Hepatocyte (in vitro differentiated cells): Measurements from ENCODE around the gene UMAD1. TPM values are rescaled to one million over a fixed set of nuclear protein-coding genes. Genes with fewer than 3 reads are reported as not detected.

Source experiments
- DNase-seq: peaks from one replicate; pipeline ENCODE4 v3.0.0-alpha.2; 2016; ENCODE audit warnings: low spot score
- H2AFZ ChIP-seq: fragments of 200-600 bp; sonication (generic); 2 replicates; pipeline ENCODE4 v1.6.0; 2016; ENCODE audit warnings: antibody characterized with exemption, mild to moderate bottlenecking
- H3K27ac ChIP-seq: fragments of 200-600 bp; sonication (generic); 2 replicates; pipeline ENCODE4 v1.5.1; 2016; ENCODE audit warnings: mild to moderate bottlenecking
- H3K27me3 ChIP-seq: fragments of 200-600 bp; sonication (generic); 2 replicates; pipeline ENCODE4 v1.6.1; 2016
- H3K36me3 ChIP-seq: fragments of 200-600 bp; sonication (generic); replicated peaks from 2 replicates; pipeline ENCODE4 v1.5.1; 2016; ENCODE audit warnings: low read depth; ENCODE audit not compliant: insufficient read depth
- H3K4me1 ChIP-seq: fragments of 200-600 bp; sonication (generic); 2 replicates; pipeline ENCODE4 v1.5.1; 2016; ENCODE audit warnings: mild to moderate bottlenecking, moderate library complexity; ENCODE audit not compliant: insufficient read depth
- H3K4me2 ChIP-seq: fragments of 200-600 bp; sonication (generic); 2 replicates; pipeline ENCODE4 v1.6.0; 2016
- H3K4me3 ChIP-seq: fragments of 200-600 bp; sonication (generic); 2 replicates; pipeline ENCODE4 v1.5.1; 2016; ENCODE audit warnings: mild to moderate bottlenecking
- H3K79me2 ChIP-seq: fragments of 200-600 bp; sonication (generic); 2 replicates; pipeline ENCODE4 v1.6.0; 2017; ENCODE audit warnings: mild to moderate bottlenecking
- H3K9me2 ChIP-seq: fragments of 200-600 bp; sonication (generic); replicated peaks from 2 replicates; pipeline ENCODE4 v1.6.0; 2017; ENCODE audit warnings: mild to moderate bottlenecking; ENCODE audit not compliant: insufficient read depth
- H3K9me3 ChIP-seq: fragments of 200-600 bp; sonication (generic); 2 replicates; pipeline ENCODE4 v1.5.1; 2016; ENCODE audit warnings: low read depth, mild to moderate bottlenecking
- H4K20me1 ChIP-seq: fragments of 200-600 bp; sonication (generic); 2 replicates; pipeline ENCODE4 v1.6.0; 2016; ENCODE audit warnings: mild to moderate bottlenecking; ENCODE audit not compliant: insufficient read depth, poor library complexity, severe bottlenecking
- EZH2 ChIP-seq: fragments of 200-600 bp; sonication (generic); IDR thresholded peaks from 2 replicates; pipeline ENCODE4 v1.6.1; 2016; ENCODE audit warnings: antibody characterized with exemption, mild to moderate bottlenecking, borderline replicate concordance
- EZH2phosphoT487 ChIP-seq: fragments of 200-600 bp; sonication (generic); IDR thresholded peaks from one replicate; pipeline ENCODE4 v1.6.1; 2018; ENCODE audit warnings: antibody characterized with exemption, mild to moderate bottlenecking, low read depth, moderate library complexity; ENCODE audit not compliant: unreplicated experiment, severe bottlenecking
- WGBS: methylation state at CpG from one replicate; pipeline ENCODE4 v1.1.6; 2016; ENCODE audit warnings: low lambda C conversion rate; ENCODE audit errors: missing lambda C conversion rate; 5-methylcytosine and 5-hydroxymethylcytosine counted together
- polyA plus RNA-seq: library from polyadenylated mRNA; unstranded; fragments of >200 nt; fragmentation: Nextera tagmentation; extraction: Ambion mirVana; gene quantifications from 2 replicates; pipeline ENCODE4 v1.2.1, GENCODE V29; 2016
- total RNA-seq: library from RNA; depleted of rRNA; stranded (reverse); fragments of >200 nt; gene quantifications from 2 replicates; pipeline ENCODE4 v1.2.3, GENCODE V29; 2014
- TF ChIP-seq, protein P1 (sequence below): fragments of 200-600 bp; sonication (generic); IDR thresholded peaks from 2 replicates; pipeline ENCODE4 v1.5.1; 2016; ENCODE audit warnings: antibody characterized with exemption, mild to moderate bottlenecking; ENCODE audit not compliant: poor library complexity

The UMAD1 gene
- total and polyA plus RNA-seq, 2 experiments from 2014 or later, result 15.7 to 29.0 TPM

DNA sequence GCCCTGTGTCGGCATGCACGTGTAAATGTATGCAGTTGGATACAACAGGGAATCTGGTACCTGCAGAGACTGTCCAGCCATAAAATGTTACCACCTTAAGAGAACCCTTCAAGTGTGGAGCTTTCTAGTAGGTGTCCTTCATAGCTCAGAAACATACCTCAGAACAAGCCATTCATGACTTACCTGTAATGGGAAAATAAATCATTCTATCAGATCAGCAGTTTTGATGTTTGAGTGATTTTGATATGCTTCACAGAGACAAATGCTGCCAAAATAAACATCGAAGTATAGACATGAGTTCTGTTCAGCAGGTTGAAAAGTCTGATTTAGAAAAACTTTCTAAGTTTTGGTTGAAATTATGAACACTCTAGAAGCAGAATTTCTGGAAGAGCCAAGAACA is 33.5 kb upstream of the UMAD1 start:
- Histone ChIP-seq H3K36me3 (no peaks in the 10 kb centered on the region), H4K20me1 (no peaks in the 10 kb centered on the region), H2AFZ (no peak overlapping the region), H3K27ac (no peak overlapping the region), H3K4me1 (no peaks in the 10 kb centered on the region), H3K79me2 (no peaks in the 10 kb centered on the region), H3K9me3 (no peaks in the 10 kb centered on the region), H3K9me2 (no peaks in the 10 kb centered on the region), H3K4me2 (no peak overlapping the region), H3K27me3 (no peaks in the 10 kb centered on the region), H3K4me3 (no peak overlapping the region)
- WGBS, result 71% methylated on average over 3 of the region's 3 CpGs
- TF ChIP-seq, protein P1, sequence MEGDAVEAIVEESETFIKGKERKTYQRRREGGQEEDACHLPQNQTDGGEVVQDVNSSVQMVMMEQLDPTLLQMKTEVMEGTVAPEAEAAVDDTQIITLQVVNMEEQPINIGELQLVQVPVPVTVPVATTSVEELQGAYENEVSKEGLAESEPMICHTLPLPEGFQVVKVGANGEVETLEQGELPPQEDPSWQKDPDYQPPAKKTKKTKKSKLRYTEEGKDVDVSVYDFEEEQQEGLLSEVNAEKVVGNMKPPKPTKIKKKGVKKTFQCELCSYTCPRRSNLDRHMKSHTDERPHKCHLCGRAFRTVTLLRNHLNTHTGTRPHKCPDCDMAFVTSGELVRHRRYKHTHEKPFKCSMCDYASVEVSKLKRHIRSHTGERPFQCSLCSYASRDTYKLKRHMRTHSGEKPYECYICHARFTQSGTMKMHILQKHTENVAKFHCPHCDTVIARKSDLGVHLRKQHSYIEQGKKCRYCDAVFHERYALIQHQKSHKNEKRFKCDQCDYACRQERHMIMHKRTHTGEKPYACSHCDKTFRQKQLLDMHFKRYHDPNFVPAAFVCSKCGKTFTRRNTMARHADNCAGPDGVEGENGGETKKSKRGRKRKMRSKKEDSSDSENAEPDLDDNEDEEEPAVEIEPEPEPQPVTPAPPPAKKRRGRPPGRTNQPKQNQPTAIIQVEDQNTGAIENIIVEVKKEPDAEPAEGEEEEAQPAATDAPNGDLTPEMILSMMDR, result no peak
- TF ChIP-seq EZH2, result no peak
- no peak for TF ChIP-seq EZH2phosphoT487
- no peak for DNase-seq

DNA sequence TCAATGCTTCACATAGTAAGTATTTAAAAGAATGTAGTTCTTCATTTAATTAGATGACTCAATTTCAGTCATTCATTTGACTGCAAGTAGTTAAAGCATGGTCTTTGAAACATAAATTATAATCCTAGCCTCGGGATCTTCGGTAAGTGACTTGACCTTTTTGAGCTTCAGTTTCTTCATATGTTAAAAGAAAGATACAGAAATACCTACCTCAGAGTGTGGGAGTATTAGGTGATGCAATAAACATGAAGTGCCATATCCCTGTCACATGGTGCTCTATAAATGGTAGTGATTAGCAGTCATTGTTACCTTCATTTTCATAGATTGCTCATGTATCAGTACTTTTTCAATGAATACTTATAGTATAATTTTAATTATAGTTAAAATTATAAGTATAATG is 31.2 kb upstream of the UMAD1 start:
- H3K79me2 ChIP-seq, result no peaks in the 10 kb centered on the region
- no peaks in the 10 kb centered on the region for H3K36me3 ChIP-seq
- no peaks in the 10 kb centered on the region for H3K9me2 ChIP-seq
- H4K20me1 ChIP-seq, result no peaks in the 10 kb centered on the region
- H3K9me3 ChIP-seq, result no peaks in the 10 kb centered on the region
- no peaks in the 10 kb centered on the region for H3K4me1 ChIP-seq
- no peaks in the 10 kb centered on the region for H3K27me3 ChIP-seq
- H3K27ac ChIP-seq, result no peak overlapping the region
- TF ChIP-seq, protein P1, result no peak
- TF ChIP-seq EZH2 (no peak), EZH2phosphoT487 (no peak)
- H3K4me3 ChIP-seq, result no peak overlapping the region
- H2AFZ ChIP-seq, result no peak overlapping the region
- 100% methylated on average over 2 of the region's 2 CpGs for WGBS
- DNase-seq, result no peak
- H3K4me2 ChIP-seq, result no peak overlapping the region

DNA sequence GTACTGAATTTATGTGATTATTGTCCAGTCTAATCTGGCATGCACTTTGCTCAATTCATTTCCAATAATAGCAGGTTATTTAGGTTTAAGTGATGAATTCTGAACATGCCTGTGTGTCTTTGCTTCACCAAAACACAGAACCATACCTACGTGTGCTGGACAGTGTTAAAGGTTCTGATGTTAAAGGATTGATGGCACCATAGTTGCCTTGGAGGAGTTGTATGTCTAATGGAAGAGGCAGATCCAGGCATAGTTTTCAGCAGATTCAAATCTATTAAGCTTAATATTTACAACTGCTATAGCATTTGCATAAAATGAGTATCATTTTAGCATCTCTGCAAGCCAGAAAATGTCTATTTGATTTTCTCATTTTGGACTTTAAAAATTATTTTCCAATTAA is 28.0 kb upstream of the UMAD1 start:
- Histone ChIP-seq H3K9me3 (no peaks in the 10 kb centered on the region), H3K36me3 (no peaks in the 10 kb centered on the region), H3K4me3 (no peak overlapping the region), H3K27me3 (no peaks in the 10 kb centered on the region), H3K27ac (no peak overlapping the region), H3K79me2 (no peaks in the 10 kb centered on the region), H3K4me1 (no peaks in the 10 kb centered on the region), H3K9me2 (no peaks in the 10 kb centered on the region), H4K20me1 (no peaks in the 10 kb centered on the region), H3K4me2 (no peak overlapping the region), H2AFZ (no peak overlapping the region)
- no peak for DNase-seq
- WGBS, result 85% methylated on average over 1 of the region's 1 CpG
- TF ChIP-seq, protein P1, result no peak
- TF ChIP-seq EZH2phosphoT487, result no peak
- no peak for TF ChIP-seq EZH2

DNA sequence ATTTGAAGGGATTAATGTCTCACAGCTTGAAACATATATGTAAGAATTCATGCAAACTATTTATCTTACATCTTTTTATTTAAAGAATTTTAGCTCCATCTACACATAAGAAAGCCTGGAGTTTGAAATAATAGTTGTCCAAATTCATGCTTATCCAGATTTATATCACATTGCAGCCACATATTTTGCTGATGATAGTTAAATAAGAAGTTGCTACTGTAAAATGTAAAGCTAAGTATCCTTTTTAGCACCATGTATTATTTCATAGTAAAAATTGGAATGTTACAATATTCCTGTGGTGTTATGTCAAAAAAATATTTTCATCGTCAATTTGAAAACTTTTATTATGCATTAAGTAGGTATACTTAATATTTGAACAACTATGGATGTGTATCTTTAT is 27.3 kb upstream of the UMAD1 start:
- WGBS, result 97% methylated on average over 1 of the region's 1 CpG

More for the DNA sequence above, 27.3 kb upstream of the UMAD1 start:
- no peak for DNase-seq
- Histone ChIP-seq H3K79me2 (no peaks in the 10 kb centered on the region), H3K27ac (no peak overlapping the region), H3K4me1 (no peaks in the 10 kb centered on the region), H3K9me3 (no peaks in the 10 kb centered on the region), H3K4me2 (no peak overlapping the region), H4K20me1 (no peaks in the 10 kb centered on the region), H3K27me3 (no peaks in the 10 kb centered on the region), H3K36me3 (no peaks in the 10 kb centered on the region), H2AFZ (no peak overlapping the region), H3K9me2 (no peaks in the 10 kb centered on the region), H3K4me3 (no peak overlapping the region)
- TF ChIP-seq EZH2 (no peak), EZH2phosphoT487 (no peak)
- TF ChIP-seq, protein P1, result no peak
